Measurements from ENCODE around the gene ERVH48-1.
A peak's percentile ranks its signal among the peaks of the same experiment; 100 is the strongest.
"Not testable (repeated sequence)": the region's sequence is repeated elsewhere in the genome, so short reads cannot be mapped to it uniquely, and the experiment has no call there.

Gene ERVH48-1

GRCh38 chr21:42962380-42963007 lies 37.1 kb upstream of the ERVH48-1 start:
- Histone ChIP-seq H3K27ac (ENCODE audit: low read length) (no peak overlapping the region), H3K27me3 (ENCODE audit: low read depth, low read length) (no peaks in the 10 kb centered on the region), H3K4me1 (ENCODE audit: control insufficient read depth in 1 of 2, insufficient read depth in 2 of 2, low read length in 2 of 2) (no peaks in the 10 kb centered on the region), H3K36me3 (ENCODE audit: control insufficient read depth in 1 of 2, insufficient read depth in 2 of 2, low read length in 2 of 2) (no peaks in the 10 kb centered on the region), H3K4me3 (ENCODE audit: low read depth in 1 of 2, low read length in 2 of 2) (no peak overlapping the region), H3K9me3 (ENCODE audit: control insufficient read depth in 1 of 2, low read length in 2 of 2) (no peaks in the 10 kb centered on the region)

- Histone ChIP-seq H3K4me3 (ENCODE audit: low read depth in 1 of 2, low read length in 2 of 2) (no peak overlapping the region), H3K36me3 (ENCODE audit: control insufficient read depth in 1 of 2, insufficient read depth in 2 of 2, low read length in 2 of 2) (no peaks in the 10 kb centered on the region), H3K27me3 (ENCODE audit: low read depth, low read length) (no peaks in the 10 kb centered on the region), H3K4me1 (ENCODE audit: control insufficient read depth in 1 of 2, insufficient read depth in 2 of 2, low read length in 2 of 2) (no peaks in the 10 kb centered on the region), H3K9me3 (ENCODE audit: control insufficient read depth in 1 of 2, low read length in 2 of 2) (no peaks in the 10 kb centered on the region), H3K27ac (ENCODE audit: low read length) (no peak overlapping the region)
Observed at GRCh38 chr21:42959728-42960127, 34.3 kb upstream of the ERVH48-1 start.

- H3K4me3 ChIP-seq (ENCODE audit: low read depth in 1 of 2, low read length in 2 of 2); H3K9me3 ChIP-seq (ENCODE audit: control insufficient read depth in 1 of 2, low read length in 2 of 2); H3K36me3 ChIP-seq (ENCODE audit: control insufficient read depth in 1 of 2, insufficient read depth in 2 of 2, low read length in 2 of 2); H3K27ac ChIP-seq (ENCODE audit: low read length); H3K4me1 ChIP-seq (ENCODE audit: control insufficient read depth in 1 of 2, insufficient read depth in 2 of 2, low read length in 2 of 2); H3K27me3 ChIP-seq (ENCODE audit: low read depth, low read length): not testable (repeated sequence)
Observed at GRCh38 chr21:42958122-42958521, 32.7 kb upstream of the ERVH48-1 start.

GRCh38 chr21:42956824-42957630 lies 31.6 kb upstream of the ERVH48-1 start:
- H3K27ac ChIP-seq (ENCODE audit: low read length), result no peak overlapping the region

GRCh38 chr21:42951193-42951592 lies 25.8 kb upstream of the ERVH48-1 start:
- not testable (repeated sequence) for H3K27me3 ChIP-seq (ENCODE audit: low read depth, low read length); H3K36me3 ChIP-seq (ENCODE audit: control insufficient read depth in 1 of 2, insufficient read depth in 2 of 2, low read length in 2 of 2); H3K4me3 ChIP-seq (ENCODE audit: low read depth in 1 of 2, low read length in 2 of 2); H3K4me1 ChIP-seq (ENCODE audit: control insufficient read depth in 1 of 2, insufficient read depth in 2 of 2, low read length in 2 of 2); H3K9me3 ChIP-seq (ENCODE audit: control insufficient read depth in 1 of 2, low read length in 2 of 2); H3K27ac ChIP-seq (ENCODE audit: low read length)

More at GRCh38 chr21:42956824-42957630, 31.6 kb upstream of the ERVH48-1 start:
- H3K36me3 ChIP-seq (ENCODE audit: control insufficient read depth in 1 of 2, insufficient read depth in 2 of 2, low read length in 2 of 2), result no peaks in the 10 kb centered on the region
- no peaks in the 10 kb centered on the region for H3K27me3 ChIP-seq (ENCODE audit: low read depth, low read length)
- H3K4me1 ChIP-seq (ENCODE audit: control insufficient read depth in 1 of 2, insufficient read depth in 2 of 2, low read length in 2 of 2), result no peaks in the 10 kb centered on the region
- no peak overlapping the region for H3K4me3 ChIP-seq (ENCODE audit: low read depth in 1 of 2, low read length in 2 of 2)
- no peaks in the 10 kb centered on the region for H3K9me3 ChIP-seq (ENCODE audit: control insufficient read depth in 1 of 2, low read length in 2 of 2)

- H3K4me3 ChIP-seq (ENCODE audit: low read depth in 1 of 2, low read length in 2 of 2); H3K4me1 ChIP-seq (ENCODE audit: control insufficient read depth in 1 of 2, insufficient read depth in 2 of 2, low read length in 2 of 2); H3K27me3 ChIP-seq (ENCODE audit: low read depth, low read length); H3K9me3 ChIP-seq (ENCODE audit: control insufficient read depth in 1 of 2, low read length in 2 of 2); H3K36me3 ChIP-seq (ENCODE audit: control insufficient read depth in 1 of 2, insufficient read depth in 2 of 2, low read length in 2 of 2); H3K27ac ChIP-seq (ENCODE audit: low read length): not testable (repeated sequence)
Observed at GRCh38 chr21:42949094-42949755, 23.8 kb upstream of the ERVH48-1 start.

- Histone ChIP-seq H3K36me3 (ENCODE audit: control insufficient read depth in 1 of 2, insufficient read depth in 2 of 2, low read length in 2 of 2) (no peaks in the 10 kb centered on the region), H3K4me1 (ENCODE audit: control insufficient read depth in 1 of 2, insufficient read depth in 2 of 2, low read length in 2 of 2) (no peaks in the 10 kb centered on the region)
Observed at GRCh38 chr21:42942244-42942643, 16.8 kb upstream of the ERVH48-1 start.

GRCh38 chr21:42941696-42942085 lies 16.3 kb upstream of the ERVH48-1 start:
- Histone ChIP-seq H3K4me1 (ENCODE audit: control insufficient read depth in 1 of 2, insufficient read depth in 2 of 2, low read length in 2 of 2) (no peaks in the 10 kb centered on the region), H3K27me3 (ENCODE audit: low read depth, low read length) (no peaks in the 10 kb centered on the region), H3K36me3 (ENCODE audit: control insufficient read depth in 1 of 2, insufficient read depth in 2 of 2, low read length in 2 of 2) (no peaks in the 10 kb centered on the region), H3K9me3 (ENCODE audit: control insufficient read depth in 1 of 2, low read length in 2 of 2) (no peaks in the 10 kb centered on the region), H3K4me3 (ENCODE audit: low read depth in 1 of 2, low read length in 2 of 2) (no peak overlapping the region), H3K27ac (ENCODE audit: low read length) (no peak overlapping the region)

More at GRCh38 chr21:42942244-42942643, 16.8 kb upstream of the ERVH48-1 start:
- Histone ChIP-seq H3K9me3 (ENCODE audit: control insufficient read depth in 1 of 2, low read length in 2 of 2) (no peaks in the 10 kb centered on the region), H3K27me3 (ENCODE audit: low read depth, low read length) (no peaks in the 10 kb centered on the region), H3K27ac (ENCODE audit: low read length) (no peak overlapping the region), H3K4me3 (ENCODE audit: low read depth in 1 of 2, low read length in 2 of 2) (no peak overlapping the region)

- Histone ChIP-seq H3K27ac (ENCODE audit: low read length) (no peak overlapping the region), H3K9me3 (ENCODE audit: control insufficient read depth in 1 of 2, low read length in 2 of 2) (no peaks in the 10 kb centered on the region), H3K27me3 (ENCODE audit: low read depth, low read length) (no peaks in the 10 kb centered on the region), H3K4me1 (ENCODE audit: control insufficient read depth in 1 of 2, insufficient read depth in 2 of 2, low read length in 2 of 2) (no peaks in the 10 kb centered on the region), H3K4me3 (ENCODE audit: low read depth in 1 of 2, low read length in 2 of 2) (peak overlapping the region in 1 of 2 donors; percentile 1), H3K36me3 (ENCODE audit: control insufficient read depth in 1 of 2, insufficient read depth in 2 of 2, low read length in 2 of 2) (no peaks in the 10 kb centered on the region)
Observed at GRCh38 chr21:42939582-42940413, 14.4 kb upstream of the ERVH48-1 start.

- not testable (repeated sequence) for H3K27ac ChIP-seq (ENCODE audit: low read length); H3K4me1 ChIP-seq (ENCODE audit: control insufficient read depth in 1 of 2, insufficient read depth in 2 of 2, low read length in 2 of 2); H3K27me3 ChIP-seq (ENCODE audit: low read depth, low read length); H3K4me3 ChIP-seq (ENCODE audit: low read depth in 1 of 2, low read length in 2 of 2); H3K36me3 ChIP-seq (ENCODE audit: control insufficient read depth in 1 of 2, insufficient read depth in 2 of 2, low read length in 2 of 2); H3K9me3 ChIP-seq (ENCODE audit: control insufficient read depth in 1 of 2, low read length in 2 of 2)
Observed at GRCh38 chr21:42938606-42938995, 13.2 kb upstream of the ERVH48-1 start.
